ENCODE results near the gene CHST4.

CHST4 gene

DNA sequence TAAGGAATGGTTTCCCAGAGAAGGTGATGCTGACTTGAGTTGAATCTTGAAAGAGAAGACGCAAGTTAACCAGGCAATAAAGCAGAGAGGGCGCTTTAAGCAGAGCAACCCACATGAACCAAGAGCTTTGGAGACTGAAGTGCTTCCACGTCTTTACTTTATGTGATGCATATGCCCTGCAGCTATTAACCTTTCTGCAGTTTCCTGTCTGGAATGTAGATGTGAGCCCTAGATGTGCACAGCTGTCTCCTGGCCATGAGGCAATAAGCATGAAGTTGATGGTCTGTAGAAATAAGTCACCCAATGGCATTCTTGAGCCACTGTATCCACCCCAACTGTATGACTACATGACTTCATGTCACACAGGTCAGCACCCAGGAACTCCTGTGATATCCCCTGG is 5.7 kb upstream of the CHST4 start:
- TF ChIP-seq, protein P1, sequence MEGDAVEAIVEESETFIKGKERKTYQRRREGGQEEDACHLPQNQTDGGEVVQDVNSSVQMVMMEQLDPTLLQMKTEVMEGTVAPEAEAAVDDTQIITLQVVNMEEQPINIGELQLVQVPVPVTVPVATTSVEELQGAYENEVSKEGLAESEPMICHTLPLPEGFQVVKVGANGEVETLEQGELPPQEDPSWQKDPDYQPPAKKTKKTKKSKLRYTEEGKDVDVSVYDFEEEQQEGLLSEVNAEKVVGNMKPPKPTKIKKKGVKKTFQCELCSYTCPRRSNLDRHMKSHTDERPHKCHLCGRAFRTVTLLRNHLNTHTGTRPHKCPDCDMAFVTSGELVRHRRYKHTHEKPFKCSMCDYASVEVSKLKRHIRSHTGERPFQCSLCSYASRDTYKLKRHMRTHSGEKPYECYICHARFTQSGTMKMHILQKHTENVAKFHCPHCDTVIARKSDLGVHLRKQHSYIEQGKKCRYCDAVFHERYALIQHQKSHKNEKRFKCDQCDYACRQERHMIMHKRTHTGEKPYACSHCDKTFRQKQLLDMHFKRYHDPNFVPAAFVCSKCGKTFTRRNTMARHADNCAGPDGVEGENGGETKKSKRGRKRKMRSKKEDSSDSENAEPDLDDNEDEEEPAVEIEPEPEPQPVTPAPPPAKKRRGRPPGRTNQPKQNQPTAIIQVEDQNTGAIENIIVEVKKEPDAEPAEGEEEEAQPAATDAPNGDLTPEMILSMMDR (conservative IDR thresholded peaks at IDR 0.05; ENCODE audit: low read depth, low read length), result no peak
- Histone ChIP-seq H3K79me2 (ENCODE audit: insufficient read depth, low read depth) (no peaks in the 10 kb centered on the region), H3K4me2 (no peak overlapping the region), H3K27ac (no peak overlapping the region), H3K4me3 (IDR thresholded peaks at IDR 0.05; ENCODE audit: insufficient read depth, low read depth, low read length) (no peak overlapping the region), H3K4me1 (ENCODE audit: low read depth, poor library complexity, severe bottlenecking) (no peaks in the 10 kb centered on the region), H4K20me1 (ENCODE audit: insufficient read depth) (no peaks in the 10 kb centered on the region), H3K27me3 (ENCODE audit: insufficient read depth, low read depth) (no peaks in the 10 kb centered on the region), H2AFZ (ENCODE audit: low read depth) (no peak overlapping the region), H3K9ac (no peak overlapping the region), H3K36me3 (ENCODE audit: insufficient read depth) (no peaks in the 10 kb centered on the region)

DNA sequence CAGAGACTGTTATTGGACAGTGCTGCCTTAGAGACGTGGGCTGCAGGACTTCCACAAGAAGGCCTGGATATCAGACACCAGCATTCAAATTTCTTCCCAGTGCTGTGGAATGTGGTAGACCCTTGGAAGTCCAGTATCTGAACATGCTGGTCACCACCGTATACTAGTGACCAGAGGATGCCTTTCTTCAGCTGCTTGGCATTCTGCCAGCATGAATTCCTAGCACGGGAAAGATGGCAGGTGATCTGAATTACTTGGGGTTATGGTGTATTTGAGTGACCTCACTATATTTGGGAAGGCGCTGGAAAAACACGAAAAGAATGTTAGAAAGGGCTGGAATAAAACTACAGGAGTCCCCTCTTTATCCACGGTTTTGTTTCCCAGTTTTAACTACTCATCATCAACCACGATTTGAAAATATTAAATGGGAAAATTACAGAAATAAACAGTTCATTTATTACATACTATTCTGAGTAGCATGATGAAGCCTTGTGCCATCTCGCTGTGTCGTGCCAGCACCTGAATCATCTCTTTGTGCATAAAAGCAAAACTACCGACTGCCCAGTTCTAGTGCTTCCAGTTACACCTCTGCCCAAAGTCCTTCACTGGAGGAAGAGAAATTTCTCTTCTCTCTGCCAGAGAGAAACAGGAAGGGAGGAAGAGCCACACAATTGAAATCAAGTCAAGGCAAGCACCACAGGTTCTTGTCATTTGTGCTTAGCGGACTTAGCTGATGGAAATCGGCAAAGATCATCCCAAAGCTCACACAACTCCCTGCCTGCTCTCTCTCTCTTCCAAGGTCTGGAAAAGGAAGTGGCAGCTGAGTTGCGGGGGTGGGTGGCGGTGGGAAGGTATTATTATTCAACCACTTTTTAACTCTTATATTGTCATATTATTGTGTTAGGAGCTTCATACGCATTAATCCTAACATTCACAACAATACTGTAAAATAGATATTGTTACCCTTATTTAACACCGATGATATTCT is 1.4 kb upstream of the CHST4 start:
- no peak overlapping the region for H3K4me2 ChIP-seq
- no peaks in the 10 kb centered on the region for H3K79me2 ChIP-seq (ENCODE audit: insufficient read depth, low read depth)
- no peak overlapping the region for H3K27ac ChIP-seq
- no peaks in the 10 kb centered on the region for H3K27me3 ChIP-seq (ENCODE audit: insufficient read depth, low read depth)
- H3K4me1 ChIP-seq (ENCODE audit: low read depth, poor library complexity, severe bottlenecking), result no peaks in the 10 kb centered on the region
- TF ChIP-seq, protein P1 (conservative IDR thresholded peaks at IDR 0.05; ENCODE audit: low read depth, low read length), result no peak
- no peaks in the 10 kb centered on the region for H4K20me1 ChIP-seq (ENCODE audit: insufficient read depth)
- no peaks in the 10 kb centered on the region for H3K36me3 ChIP-seq (ENCODE audit: insufficient read depth)
- no peak overlapping the region for H3K4me3 ChIP-seq (IDR thresholded peaks at IDR 0.05; ENCODE audit: insufficient read depth, low read depth, low read length)
- no peak overlapping the region for H3K9ac ChIP-seq
- no peak overlapping the region for H2AFZ ChIP-seq (ENCODE audit: low read depth)

DNA sequence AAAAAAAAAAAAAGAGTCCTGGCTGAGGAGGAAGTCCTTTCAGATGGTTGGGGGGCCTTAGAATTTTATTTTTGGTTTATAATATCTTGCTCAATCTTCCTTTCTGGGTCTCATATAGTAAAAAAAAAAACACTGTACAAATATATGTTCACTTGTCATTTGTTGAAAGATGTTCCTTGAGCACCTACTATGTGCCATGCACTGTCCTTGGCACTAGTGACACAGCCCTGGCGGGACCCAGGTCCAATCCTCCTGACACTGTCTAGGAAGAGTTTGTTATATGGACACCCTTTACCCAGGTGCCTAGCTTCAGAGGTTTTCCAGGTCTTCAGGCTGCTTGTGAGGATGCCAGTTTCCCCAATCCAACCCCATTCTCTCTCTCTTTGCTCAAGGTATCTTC is 2.0 kb downstream of the CHST4 start:
- no peaks in the 10 kb centered on the region for H3K27me3 ChIP-seq (ENCODE audit: insufficient read depth, low read depth)
- no peak overlapping the region for H3K27ac ChIP-seq
- H3K36me3 ChIP-seq (ENCODE audit: insufficient read depth), result no peaks in the 10 kb centered on the region
- no peak overlapping the region for H3K4me3 ChIP-seq (IDR thresholded peaks at IDR 0.05; ENCODE audit: insufficient read depth, low read depth, low read length)
- H3K4me2 ChIP-seq, result no peak overlapping the region
- H3K79me2 ChIP-seq (ENCODE audit: insufficient read depth, low read depth), result no peaks in the 10 kb centered on the region
- TF ChIP-seq, protein P1 (conservative IDR thresholded peaks at IDR 0.05; ENCODE audit: low read depth, low read length), result no peak
- no peak overlapping the region for H3K9ac ChIP-seq
- H3K4me1 ChIP-seq (ENCODE audit: low read depth, poor library complexity, severe bottlenecking), result no peaks in the 10 kb centered on the region
- no peaks in the 10 kb centered on the region for H4K20me1 ChIP-seq (ENCODE audit: insufficient read depth)
- no peak overlapping the region for H2AFZ ChIP-seq (ENCODE audit: low read depth)

DNA sequence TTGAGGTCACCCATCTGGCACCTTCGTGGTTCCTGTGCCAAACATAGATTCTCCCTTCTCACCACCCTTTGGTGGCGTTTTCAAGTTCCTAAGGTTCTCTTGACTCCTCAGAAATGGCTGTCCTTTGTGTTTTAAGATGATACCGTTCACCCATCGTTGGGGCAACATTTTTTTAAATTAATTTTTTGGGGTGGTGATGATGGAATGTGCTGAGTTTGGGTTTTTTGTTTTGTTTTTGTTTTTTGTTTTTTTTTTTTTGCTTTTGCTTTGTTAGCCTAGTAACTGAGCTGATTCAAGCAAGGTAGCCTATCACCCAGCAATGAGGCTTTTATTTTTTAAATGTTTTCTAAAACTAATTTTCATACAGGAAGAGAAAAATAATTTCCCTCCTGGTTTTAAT is 2.6 kb downstream of the CHST4 start:
- no peaks in the 10 kb centered on the region for H3K36me3 ChIP-seq (ENCODE audit: insufficient read depth)
- no peaks in the 10 kb centered on the region for H3K27me3 ChIP-seq (ENCODE audit: insufficient read depth, low read depth)
- TF ChIP-seq, protein P1 (conservative IDR thresholded peaks at IDR 0.05; ENCODE audit: low read depth, low read length), result no peak
- H3K27ac ChIP-seq, result no peak overlapping the region
- H4K20me1 ChIP-seq (ENCODE audit: insufficient read depth), result no peaks in the 10 kb centered on the region
- H3K79me2 ChIP-seq (ENCODE audit: insufficient read depth, low read depth), result no peaks in the 10 kb centered on the region
- no peak overlapping the region for H3K4me2 ChIP-seq
- H3K9ac ChIP-seq, result no peak overlapping the region
- no peak overlapping the region for H3K4me3 ChIP-seq (IDR thresholded peaks at IDR 0.05; ENCODE audit: insufficient read depth, low read depth, low read length)
- H2AFZ ChIP-seq (ENCODE audit: low read depth), result no peak overlapping the region
- H3K4me1 ChIP-seq (ENCODE audit: low read depth, poor library complexity, severe bottlenecking), result no peaks in the 10 kb centered on the region
